HuH-7.5 (cell line): ENCODE results near the gene CACNG1.

Experiments
- DNase-seq: peaks from one replicate; pipeline ENCODE4 v3.0.0; 2011; ENCODE audit warnings: low spot score

Gene CACNG1, protein sequence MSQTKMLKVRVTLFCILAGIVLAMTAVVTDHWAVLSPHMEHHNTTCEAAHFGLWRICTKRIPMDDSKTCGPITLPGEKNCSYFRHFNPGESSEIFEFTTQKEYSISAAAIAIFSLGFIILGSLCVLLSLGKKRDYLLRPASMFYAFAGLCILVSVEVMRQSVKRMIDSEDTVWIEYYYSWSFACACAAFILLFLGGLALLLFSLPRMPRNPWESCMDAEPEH

DNA sequence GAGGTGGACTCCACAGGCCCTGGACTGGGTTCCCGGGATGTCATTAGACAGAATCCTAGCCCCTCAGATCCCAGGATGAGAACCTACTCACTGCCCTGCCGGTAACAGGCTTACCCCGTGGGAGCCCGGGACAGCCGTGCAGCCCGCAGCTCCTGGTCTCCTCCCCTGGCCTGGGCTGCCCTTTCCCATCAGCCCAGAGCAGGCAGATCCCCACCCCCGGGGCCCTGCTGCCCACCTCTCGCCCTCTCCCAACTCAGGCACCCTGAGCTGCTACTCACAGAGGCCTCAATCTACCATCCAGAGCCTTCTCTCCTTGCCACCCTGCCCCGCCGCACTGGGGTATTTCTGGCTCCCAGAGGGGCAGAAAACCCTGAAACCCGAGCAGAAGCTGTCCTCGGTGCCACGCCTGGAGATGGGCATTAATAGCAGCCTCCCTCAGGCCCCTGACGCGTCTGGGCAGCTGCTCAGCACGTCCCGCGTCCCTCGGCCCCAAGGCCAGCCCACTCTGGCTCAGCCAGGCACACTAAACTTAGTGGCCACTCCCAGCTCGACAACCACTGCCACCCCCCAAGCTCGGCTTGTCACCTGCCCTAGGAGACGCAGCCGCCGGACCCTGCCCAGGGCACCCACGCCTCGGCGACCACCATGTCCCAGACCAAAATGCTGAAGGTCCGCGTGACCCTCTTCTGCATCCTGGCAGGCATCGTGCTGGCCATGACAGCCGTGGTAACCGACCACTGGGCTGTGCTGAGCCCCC is at the start of gene CACNG1:
Gene CACNG1 (plus strand): TSS at position 539 of the 757 bp plus-strand sequence. CDS start 107 bp downstream, at position 646.
- no peak for DNase-seq

DNA sequence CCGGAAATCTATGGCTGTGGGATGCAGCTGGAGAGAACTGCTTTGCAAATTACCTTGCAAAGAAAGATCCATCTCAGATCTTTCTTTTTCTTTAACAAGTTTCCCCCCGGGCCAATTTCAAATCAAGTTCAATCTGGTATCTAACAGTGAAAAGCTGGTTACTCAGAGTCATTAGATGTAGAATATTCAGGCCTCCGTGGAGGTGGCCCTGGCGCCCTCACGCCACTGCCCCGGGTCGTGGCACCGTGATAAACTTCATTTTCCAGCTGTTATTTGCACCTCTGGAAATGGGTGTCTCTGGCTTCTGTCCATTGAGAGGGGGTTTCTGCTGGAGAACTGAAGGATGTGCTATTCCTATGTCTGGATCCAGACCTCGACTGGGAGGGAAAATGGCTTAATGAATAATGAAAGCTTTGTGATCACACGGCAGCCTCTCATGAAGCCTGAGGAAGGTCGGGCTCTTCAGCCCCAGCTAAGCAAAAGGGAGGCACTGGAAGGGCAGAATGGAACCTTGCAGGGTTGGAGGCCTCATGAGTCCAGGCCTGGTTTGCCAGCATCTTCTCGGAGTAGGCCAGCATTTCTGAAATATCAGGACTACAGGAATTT is 49.3 kb upstream of the CACNG1 start:
- DNase-seq, result no peak

DNA sequence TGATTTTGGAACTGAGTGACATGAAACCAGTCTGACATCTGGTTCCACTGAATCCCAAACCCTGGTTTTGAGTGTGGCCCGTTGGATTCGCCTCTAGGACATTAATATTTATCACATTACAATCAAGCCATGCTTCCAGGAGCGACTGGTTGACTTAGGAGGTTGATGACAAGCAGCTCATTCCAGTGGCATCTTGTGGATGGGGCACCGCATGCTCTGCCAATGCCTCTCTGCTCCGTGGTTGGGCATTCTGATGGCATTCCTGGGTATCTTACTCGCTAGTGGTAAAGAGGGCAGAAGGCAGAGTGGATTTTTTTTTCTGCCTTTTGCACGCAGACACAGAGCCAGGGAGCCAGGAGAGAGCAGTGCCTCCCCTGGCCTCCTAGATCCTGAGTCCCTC is 48.4 kb upstream of the CACNG1 start:
- no peak for DNase-seq

DNA sequence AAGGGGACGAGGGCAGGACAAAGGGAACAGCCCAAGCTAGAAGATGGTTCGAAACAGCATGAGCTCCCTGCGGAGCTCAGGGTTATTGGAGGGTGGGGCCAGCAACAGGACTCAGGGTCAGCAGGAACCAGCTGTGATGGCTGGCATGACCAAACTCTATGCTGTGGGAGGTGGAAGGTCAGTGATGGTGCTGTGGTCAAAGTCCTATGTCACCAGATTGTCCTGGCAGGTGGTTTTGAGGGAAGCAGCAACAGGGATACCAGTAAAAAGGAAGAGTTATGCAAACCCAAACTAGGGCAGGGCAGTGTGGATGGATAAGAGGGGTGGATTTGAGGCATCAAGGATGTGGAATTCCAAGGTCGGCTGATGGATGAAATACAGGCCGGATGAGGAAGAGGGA is 47.4 kb upstream of the CACNG1 start:
- DNase-seq, result no peak

DNA sequence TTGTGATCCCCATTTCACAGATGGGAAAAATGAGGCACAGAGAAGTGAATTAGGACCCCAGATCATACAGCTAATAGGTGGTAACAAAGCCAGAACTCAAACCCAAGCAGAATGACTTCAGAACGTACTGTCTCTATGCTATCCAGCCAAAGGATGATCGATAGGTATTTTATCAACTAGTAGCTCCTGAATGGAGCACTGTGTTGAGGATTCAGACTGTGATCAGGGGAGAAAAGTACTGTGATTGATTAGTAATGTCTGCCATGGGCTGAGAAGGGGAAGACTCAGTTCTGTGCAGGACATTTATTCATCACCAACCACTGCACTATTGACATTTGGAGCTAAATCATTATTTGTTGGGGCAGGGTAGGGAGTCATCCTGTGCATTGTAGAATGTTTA is 41.1 kb upstream of the CACNG1 start:
- DNase-seq, result no peak

DNA sequence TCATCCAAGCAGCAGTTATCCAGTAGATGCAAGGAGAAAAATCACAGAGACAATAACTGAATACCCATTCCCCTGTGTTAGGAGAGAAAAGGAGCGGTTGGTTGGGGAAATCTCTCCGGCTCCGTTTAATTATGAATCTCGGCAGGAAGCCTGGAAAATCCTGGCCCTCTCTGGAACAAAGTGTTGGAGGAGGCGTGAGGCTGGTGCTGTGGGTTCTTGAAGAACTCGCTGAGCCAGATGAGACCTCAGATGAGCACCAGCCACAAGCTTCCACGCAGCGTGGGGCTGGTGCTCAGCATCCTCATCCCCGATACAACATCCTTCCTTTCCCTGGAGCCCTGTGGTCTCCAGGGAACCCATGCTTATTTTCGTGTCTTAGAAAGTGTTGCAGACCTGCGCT is 40.2 kb upstream of the CACNG1 start:
- no peak for DNase-seq

DNA sequence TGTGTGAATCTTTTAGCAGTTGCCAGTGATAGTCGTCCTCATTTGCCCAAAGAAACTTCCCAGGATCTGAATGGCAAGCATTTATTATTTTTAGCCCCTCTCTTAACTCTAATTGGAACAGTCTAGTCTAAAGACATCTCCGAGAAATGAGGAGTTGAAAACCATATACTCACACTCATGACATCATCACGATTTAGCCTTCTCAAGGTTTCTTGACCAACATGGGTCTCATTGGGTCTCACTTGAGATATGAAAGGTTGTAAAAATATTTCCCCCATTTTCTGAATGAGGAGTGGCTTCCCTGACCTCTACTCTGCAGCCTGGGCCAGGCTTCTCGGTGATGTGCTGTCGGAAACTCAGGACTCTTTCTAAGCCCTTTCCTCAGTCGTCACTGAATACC is 37.1 kb upstream of the CACNG1 start:
- no peak for DNase-seq

DNA sequence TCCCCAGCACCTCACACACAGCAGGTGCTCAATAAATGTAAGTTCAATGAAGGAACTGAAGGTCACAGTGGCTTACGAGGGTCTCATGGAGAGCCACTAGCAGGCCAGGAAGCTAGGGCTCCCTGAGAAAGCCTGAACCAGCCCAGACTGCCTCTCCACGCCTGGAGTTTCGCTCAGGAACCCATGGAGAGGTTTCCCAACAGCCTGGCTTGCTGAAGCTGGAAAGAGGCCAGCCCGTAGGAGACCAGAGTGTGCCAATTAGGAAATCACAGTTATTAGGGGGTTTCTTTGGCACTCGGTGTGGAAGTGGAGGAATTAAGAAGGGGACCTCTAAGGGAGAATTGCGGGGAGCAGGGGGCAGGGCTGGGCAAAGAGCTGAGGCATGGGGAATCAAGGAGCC is 36.3 kb upstream of the CACNG1 start:
- DNase-seq, result no peak

DNA sequence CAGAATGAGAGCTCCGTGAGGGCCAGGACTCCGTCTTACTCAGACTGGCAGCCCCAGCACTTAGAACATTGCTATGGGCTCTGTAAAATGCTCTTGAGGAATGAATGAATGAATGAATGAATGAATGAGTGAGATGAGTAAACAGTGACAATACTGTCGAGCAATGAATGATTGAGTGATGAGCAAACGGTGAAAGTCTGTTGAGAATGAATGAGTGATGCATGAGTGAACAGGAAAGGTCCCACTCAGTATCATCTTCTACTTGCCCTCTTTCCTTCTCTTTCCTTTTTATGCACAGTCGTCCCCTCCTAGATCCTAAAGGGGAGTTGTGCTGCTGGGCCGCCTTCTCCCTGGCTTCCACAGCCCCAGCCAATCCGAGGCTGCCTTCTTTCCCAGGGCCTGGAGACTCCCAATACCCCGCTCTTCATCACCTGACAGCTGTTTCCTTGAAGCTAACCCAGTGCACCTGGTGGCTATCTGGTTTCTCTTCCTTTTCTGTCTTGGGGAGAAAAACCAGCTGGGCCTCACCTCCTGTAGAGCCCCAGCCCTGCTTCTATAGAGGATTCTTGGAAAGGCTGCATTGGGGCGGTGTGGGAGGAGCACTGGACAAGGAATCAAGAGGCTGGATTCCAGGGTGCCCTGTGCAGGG is 32.7 kb upstream of the CACNG1 start:
- no peak for DNase-seq

DNA sequence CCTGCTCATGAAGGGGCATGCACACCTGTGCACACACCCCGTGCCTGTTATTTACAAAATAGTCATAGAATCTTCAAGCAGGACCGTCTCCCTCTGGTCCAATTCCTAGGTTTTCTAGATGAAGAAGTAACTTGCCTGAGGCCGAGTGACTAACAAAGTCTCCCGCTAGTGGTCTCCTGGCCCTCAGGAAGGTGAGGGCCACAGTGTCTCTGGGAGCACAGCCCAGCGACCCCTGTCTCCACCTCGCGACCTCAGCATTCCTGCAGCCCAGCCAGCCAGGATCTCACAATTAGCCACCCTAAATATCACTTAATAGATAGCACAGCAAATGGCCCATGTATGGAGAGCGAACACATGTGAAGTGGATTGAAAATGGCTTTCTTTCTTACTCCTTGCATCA is 30.5 kb upstream of the CACNG1 start:
- no peak for DNase-seq

DNA sequence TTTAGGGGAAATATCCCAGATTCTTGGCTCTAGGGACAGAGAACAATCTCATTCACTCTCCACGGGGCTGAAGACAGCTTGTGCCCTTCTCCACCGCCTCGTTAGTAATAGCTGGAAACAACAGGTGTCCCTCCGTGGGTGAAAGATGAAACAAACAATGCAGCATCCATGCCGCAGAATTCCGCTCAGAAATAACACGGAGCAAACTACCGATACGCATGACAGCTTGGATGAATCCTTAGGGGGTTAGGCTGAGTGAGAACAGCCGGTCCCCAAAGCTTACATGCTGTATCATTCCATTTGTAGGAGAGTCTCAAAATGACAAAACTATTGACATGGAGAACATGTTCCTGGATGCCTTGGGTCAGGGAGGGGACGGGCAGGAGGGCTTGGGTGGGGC is 29.4 kb upstream of the CACNG1 start:
- no peak for DNase-seq

DNA sequence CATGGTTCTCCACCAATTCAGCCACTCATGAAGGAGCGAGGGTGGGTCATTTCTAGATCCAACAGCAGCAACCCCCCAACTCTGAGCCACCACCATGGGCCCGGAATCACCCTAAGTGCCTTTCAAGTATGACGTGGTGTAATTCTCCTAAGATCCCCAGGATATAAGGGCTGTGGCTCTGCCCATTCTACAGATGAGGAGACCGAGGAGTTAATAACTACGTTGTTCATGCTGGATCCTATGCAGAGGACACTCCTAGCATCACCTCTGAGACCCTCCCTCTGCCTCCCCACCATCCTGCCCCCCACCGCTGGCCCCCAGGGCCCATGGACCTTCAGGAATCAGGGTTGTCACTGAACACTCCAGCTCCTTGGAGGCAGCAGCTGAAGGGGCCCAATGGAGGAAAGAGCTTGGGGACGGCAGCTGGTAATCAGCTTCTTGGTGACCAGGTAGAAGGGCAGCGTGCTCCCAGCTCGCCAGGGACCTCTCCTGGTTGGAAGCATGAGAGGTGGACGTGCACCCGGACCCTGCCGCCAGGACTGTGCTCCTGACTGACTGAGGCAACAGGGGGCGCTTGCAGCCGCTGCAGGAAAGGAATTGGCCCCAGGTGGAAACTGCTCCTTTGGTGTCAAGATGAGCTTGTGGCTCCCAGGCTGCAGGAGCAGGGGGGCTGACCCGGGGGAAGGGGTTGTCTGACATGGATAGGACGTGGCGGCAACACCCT is 28.2 kb upstream of the CACNG1 start:
- no peak for DNase-seq

DNA sequence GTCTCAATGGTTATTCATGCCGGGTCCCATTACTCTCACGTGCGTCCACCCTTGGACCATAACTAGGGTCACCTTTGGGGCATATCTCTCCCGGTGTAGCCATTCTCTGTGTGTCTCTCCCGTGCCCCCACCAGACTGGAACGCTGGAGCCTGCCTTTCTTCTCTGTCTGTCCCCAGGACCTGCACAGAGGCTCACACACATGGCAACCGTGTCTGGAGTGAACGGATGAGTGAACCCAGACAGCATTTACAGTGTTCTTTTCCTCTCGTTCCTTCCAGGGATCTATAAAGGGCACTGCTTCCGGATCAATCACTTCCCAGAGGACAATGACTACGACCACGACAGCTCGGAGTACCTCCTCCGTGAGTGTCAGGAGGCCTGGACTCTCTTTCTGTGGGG is 26.4 kb upstream of the CACNG1 start:
- DNase-seq, result no peak

DNA sequence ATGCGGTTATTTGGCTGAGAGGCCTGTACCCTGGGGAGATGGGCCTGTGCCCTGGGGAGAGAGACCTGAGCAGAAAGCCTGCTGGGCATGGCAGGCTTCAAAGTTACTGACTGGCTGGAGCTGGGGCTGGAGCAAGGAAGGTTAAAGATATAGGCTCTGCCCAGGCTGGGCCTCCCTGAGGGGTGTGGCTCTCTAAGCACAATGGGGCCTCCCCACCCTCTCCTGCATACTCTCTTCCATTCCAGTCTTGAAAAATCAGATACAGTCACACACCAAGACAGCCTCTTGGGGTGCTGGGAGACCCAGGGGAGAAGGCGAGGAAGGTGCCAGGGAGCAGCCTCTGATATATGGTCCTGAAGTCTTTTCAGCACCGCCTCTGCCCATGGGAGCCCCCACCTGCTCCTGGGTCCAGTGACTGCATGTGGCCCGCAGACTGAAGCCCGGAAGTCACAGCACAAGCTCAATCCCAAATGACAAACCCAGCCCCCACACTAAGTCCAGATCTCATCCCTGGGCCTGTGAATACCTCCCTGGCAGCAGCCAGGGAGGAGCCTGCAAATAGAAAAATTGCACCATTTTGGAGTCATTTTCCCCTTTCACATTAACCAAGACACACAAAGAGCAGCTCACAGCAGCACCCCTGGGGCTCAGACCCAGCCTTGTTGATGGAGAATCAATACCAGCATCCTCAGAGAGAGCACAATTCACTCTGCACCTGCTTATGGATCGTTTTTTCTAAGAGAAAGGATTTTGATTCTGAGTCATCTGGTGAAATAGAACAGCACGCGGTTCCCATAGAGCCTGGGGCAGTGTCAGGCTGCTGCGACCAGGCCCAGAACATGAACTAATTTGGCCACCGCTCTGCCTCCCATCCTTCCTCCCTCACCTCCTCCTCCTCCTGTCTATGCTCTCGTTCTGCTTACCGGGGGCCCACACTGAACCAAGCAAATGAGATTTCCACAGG is 25.6 kb upstream of the CACNG1 start:
- no peak for DNase-seq

DNA sequence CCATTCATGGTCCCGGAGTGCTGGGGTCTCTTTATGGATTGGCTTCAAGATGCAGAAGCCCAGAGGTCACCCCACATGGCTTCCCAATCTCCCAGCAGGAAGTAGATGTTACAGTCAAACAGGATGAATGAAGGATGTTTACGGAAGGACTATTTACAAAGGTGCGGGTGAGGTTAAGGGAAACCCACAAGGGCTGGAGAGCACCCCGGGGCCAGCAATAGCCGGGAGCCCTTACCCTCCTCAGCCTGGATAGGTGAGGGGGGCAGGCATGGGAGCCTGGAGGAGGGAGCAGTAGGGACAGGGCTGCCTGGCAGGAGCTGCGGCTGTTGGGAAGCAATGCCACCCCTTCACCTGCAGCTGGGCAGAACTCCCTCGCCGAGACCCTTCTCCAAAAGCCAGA is 24.5 kb upstream of the CACNG1 start:
- no peak for DNase-seq

DNA sequence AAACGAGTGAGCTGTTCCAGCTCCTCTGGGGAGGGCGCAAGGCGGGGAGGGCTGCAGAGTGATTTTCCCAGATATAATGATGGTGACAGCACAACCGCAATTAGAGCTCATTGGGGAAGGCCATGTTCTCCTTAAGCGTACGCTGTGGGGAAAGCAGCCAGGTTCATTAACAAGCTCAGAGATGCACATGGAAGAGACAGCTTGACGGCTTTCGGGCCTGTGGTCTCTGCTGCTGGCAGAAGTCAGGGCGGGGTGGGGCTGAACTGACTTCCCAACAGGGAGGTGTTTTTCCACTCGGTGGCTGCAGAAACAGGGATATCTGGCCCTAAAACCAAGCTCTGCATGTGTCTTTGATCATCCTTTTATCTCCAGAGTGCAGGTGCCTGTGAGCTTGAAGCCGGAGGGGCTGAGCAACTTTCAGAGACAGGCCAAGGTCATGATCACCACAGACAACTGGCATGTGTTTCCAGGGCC is 24.0 kb upstream of the CACNG1 start:
- no peak for DNase-seq

DNA sequence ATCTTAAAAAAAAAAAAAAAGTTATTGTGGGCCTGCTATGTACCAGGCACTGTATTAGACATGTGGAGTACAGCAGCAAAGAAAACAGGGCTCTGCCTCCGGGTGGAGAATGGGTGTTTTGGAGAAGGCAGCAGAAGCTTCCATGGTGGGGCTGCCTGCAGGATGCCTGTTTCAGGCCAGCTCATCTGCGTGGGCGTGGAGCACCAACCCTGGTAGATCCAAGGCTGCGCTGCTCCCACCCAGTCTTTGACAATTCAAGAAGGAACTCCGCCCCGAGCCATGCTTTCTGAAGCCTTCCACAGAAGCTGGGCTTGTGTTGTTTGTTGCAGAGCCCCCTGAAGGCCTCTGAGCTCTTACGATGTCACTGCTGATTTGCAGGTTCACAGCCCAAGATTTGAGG is 23.2 kb upstream of the CACNG1 start:
- DNase-seq, result no peak

DNA sequence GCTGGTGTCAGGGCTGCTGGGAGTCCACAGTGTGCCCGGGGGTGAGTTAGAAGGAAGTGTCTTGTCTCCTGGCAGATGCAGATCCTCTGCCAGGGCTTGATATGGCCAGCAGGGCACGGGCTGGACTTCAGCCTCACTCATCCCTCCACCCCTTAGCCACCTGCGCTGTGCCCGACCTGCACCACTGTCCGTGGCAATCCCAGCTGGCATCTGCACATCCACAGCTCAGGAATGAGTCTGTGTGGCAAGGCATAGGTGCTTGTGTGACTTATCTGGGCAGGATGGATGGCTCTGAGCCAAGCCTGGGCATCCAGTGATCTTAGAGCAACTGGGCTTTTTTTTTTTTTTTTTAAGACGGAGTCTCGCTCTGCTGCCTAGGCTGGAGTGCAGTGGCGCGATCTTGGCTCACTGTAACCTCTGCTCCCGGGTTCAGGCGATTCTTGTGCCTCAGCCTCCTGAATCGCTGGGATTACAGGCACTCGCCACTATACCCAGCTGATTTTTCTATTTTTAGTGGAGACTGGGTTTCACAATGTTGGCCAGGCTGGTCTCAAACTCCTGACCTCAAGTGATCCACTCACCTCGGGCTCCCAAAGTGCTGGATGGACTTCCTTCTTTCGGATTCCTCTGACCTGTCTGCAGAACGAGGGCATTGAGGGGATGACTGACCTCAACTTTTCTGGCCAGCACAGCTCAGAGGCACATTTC is 22.5 kb upstream of the CACNG1 start:
- no peak for DNase-seq

DNA sequence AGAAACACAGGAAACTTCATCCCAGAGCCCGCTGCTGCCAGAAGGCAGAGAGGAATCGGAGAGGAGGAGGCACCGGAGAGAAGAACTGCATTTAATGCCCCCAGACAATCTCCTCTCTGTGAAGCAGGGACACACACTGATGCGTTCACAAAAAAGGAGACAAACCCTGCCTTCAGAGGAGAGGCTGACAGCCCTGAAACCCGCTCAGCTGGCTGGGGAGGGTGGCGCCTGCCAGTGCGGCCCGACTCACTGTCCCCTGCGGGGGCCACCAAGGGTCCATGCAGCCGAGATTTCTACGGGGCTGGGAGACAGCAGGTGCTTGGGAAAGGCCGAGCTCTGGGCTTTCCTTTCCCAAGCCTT is 21.9 kb upstream of the CACNG1 start:
- DNase-seq, result no peak

DNA sequence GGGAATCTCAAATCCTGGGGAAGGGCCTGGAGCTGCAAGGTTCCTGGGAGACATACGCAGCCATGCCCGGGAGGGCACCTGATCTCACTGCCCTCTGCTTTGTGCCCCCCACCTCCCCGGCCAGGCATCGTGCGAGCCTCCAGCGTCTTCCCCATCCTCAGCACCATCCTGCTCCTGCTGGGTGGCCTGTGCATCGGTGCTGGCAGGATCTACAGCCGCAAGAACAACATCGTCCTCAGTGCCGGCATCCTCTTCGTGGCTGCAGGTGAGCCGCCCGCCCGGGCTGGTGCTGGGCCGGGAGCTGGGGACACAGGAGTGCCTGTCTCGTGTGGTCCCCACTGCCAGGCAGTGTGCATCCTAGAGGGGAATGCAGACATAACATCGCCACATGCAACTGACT is 19.6 kb upstream of the CACNG1 start:
- DNase-seq, result no peak
